GM18499 (cell line): ENCODE results near the gene ST8SIA2.
"Not testable (repeated sequence)": the region's sequence is repeated elsewhere in the genome, so short reads cannot be mapped to it uniquely, and the experiment has no call there.

ENCODE experiments used
- ATAC-seq: cut with Tn5 transposase; IDR thresholded peaks from one replicate; pipeline ENCODE4 v1.9.1; 2021; ENCODE audit warnings: moderate number of reproducible peaks; ENCODE audit not compliant: insufficient read depth, unreplicated experiment

ST8SIA2 gene

DNA sequence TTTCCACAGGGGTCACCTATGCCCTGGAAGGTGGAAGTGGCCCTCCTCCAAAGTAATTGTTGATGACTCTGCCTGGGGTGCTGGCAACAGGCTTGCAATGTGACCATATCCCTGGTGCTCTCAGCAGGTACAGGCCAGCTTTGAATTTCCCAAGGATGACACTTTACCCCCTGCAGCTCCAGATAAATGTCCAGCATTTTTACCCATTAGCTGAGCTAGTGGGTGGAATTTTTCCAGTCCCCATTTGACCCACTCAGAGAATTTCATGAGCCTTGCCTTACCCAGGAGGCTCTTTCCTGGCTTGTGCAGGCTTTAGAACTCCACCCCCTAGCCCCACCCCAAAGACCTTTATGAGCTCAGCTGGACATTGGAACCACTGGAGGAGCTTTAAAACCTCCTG lies 77.6 kb downstream of the ST8SIA2 start:
- no peak for ATAC-seq

DNA sequence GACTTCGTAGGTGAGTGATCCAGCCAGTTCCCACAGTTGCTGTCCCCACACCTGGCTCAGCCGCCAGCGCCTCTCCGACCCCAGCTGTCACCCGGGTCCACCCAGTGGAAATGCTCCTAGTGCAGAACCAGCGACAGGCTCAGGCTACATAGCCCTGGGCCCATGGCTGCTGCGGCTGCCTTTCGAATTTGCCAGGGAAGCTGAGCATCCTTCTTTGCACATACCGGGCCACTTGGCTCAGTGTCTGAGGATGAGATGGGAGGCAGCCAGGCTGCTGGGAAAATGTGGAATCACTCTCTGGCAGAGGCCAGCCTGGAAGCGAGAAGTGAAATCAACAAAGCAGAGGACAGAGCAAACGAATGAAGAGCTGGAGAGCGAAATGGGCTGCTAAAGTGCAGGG lies 80.1 kb downstream of the ST8SIA2 start:
- no peak for ATAC-seq

DNA sequence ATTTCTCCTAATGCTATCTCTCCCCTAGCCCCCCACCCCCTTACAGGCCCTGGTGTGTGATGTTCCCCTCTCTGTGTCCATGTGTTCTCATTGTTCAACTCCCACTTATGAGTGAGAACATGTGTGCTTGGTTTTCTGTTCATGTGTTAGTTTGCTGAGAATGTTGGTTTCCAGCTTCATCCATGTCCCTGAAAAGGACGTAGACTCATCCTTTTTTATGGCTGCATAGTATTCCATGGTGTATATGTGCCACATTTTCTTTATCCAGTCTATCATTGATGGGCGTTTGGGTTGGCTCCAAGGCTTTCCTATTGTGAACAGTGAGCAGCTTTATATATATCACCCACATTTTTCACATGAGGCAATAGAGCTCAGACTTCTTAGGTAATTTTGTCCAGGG lies 86.0 kb downstream of the ST8SIA2 start:
- ATAC-seq = not testable (repeated sequence)

DNA sequence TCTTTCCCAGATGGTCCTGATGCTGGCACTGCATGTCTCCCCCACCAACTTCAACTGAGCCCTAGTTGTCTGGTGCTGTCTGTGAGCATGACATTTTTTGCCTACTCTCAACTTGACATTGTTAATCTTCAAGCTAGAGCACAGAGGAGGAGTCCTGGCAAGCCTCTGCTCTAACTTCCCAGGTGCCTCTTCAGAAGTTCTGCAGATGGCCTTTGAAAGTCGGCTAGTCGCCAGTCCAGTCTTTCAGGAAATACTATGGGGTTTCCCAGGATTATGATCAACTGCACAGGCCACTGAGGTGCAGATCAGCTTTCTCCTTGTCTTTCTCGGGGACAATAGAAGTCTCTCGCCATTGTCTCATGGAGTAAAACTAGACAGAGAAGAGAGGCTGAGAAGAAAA lies 86.7 kb downstream of the ST8SIA2 start:
- no peak for ATAC-seq

DNA sequence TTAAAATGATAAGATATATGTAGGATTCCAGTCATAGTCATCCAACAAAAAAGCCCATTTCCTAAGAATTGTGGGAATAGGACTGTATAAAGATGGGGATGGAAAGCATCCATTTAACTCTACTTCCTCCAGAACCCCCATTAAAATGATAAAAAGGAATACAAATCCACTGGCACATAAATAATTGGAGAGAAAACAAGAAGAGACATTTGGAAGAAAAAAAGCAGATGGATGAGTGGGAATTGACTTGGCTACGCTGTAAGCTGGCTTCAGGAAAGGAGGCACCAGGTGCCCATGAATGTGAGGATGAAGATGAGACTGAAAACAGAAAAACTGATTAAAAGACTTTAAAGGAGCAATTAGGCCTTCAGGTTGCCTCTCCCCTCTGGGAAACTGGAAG lies 91.8 kb downstream of the ST8SIA2 start:
- no peak for ATAC-seq

DNA sequence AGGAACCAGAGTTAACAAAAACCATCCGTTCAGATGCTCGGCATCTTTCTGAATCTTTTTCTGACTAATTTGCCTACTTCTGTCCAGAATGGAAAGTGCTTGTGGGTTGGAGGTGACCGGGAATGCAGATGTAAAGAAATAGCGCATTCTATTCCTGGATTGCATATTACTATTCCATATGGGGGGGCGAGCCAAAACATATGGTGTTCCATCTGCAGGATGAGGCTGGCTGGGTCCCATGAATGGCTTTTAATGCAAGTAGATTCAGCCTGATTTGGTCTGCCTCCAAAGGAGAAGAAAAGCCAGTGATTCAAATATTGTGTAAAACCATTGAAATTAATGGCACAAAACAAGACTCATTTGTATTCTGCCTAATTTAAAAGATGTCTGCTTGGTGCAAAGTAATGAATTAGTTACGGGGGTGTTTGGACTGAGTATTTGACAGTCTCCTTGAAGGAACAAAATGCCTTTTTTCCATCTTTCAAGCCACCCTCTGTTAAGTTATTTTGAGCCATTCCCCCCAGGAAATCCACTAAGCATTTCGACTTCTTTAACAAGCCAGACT lies 99.0 kb downstream of the ST8SIA2 start:
- no peak for ATAC-seq

DNA sequence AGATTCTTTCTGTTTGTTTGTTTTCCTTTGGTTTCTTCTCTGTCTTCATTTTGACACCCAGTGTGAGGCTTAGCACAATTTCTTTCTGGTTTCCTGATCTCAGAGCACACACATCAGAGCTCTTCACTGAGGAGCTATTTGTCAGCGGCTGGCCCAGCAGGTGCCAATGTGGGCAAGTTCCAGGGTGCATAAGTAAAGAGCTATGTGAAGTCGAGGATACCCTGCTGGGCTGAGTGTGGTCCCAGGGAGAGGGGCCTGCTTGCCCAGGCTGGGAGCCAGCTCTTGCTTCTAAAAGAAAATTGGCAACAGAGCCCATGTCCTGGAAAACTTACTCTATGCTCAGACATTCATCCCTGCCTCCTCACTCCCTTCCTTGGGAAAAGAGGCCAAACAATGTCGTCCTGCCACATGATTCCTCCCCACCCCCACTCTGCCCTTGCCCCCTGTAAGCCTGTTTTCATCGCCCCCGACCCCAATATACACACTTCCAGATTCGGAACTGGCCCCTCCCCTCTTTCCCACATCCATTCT lies 101.2 kb downstream of the ST8SIA2 start:
- no peak for ATAC-seq

DNA sequence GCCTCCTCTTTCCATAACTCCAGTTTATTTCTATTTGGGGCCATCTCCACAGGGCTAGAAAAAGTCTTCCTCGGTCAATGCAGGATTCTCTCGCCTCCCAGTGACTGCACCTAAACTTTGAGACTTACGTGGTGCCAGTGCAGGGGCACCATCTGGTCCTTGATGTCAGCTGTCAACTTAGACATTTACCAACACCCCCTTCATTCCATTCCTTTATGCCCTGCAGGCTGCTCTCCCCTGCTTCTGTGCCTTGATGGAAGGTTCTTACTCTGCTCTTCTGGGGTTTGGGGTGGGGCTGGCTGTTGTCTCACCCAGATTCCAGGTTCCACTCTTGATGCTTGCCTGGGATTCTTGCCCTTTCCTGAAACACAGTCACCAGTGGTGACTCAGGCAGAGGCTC lies 101.8 kb downstream of the ST8SIA2 start:
- ATAC-seq = no peak

GRCh38 chr15:92499731-92500530 lies 106.2 kb downstream of the ST8SIA2 start:
- no peak for ATAC-seq

- ATAC-seq = no peak
These were observed 108.7 kb downstream of the ST8SIA2 start for GRCh38 chr15:92502336-92502735.

GRCh38 chr15:92502930-92503857 lies 109.5 kb downstream of the ST8SIA2 start:
- ATAC-seq = no peak

DNA sequence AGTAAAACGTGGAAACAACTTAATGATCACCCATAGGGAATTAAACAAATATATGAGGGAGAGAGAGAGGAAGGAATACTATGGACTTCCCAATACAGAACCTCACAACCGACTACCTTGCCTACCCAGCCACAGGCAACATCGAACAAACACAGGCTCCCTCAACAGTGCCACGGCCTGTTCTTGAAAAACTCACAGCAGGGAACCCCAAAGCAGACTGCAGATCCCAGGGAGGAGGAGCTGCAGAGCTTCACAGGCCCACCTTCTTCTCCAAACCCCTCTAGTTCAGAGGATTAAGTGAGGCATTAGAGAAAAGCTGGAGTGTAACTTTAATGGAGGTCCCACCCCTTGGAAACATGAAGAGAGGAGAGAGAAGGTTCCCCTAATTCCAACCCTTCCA lies 110.2 kb downstream of the ST8SIA2 start:
- no peak for ATAC-seq

- no peak for ATAC-seq
These were observed 111.9 kb downstream of the ST8SIA2 start for GRCh38 chr15:92505611-92506010.

- ATAC-seq = no peak
These were observed 112.8 kb downstream of the ST8SIA2 start for GRCh38 chr15:92506506-92506905.

DNA sequence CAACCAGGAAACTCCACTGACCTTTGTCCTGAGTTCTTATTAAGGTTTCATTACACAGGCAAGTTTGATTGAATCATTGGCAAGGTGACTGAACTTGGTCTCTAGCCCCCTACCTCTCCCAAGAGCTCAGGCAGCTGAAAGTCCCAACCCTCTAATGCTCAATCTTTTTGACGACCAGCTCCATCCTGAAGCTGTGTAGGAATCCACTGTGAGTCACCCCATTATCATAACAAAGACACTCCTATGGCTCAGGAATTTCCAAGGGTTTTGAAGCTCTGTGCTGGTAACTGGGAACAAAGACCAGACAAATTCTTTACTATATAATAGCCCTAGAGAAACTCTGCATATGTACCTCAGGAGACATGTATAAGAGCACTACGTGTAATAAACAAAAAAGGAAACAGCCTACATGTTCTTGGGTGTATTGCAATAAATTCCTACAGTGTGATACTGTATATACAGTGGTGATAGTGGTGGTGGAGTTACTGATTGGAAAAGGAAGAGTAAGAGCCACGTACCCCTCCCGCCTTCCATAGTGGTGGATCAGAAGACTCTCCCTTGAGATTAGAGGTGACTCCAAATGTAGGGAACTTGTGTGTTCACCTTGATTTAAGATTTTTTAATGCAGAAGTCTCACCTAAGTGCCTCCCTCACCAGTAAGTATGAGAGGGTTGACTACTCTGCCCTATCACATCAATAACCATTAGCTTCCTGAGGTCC lies 116.6 kb downstream of the ST8SIA2 start:
- no peak for ATAC-seq
